ENCODE data around the gene ZNF784.

ZNF784 gene

GRCh38 chr19:55613930-55614710 lies 10.2 kb downstream of the ZNF784 start:
- Histone ChIP-seq H3K36me3 (ENCODE audit: control insufficient read depth in 2 of 2, insufficient read depth in 2 of 2, low read length in 2 of 2) (peaks cover 12 to 20% of the 10 kb centered on the region in 2 donors), H3K4me1 (ENCODE audit: control insufficient read depth in 2 of 2, insufficient read depth in 2 of 2, low read length in 2 of 2) (no peaks in the 10 kb centered on the region), H3K4me3 (ENCODE audit: low read length in 2 of 2) (no peak overlapping the region), H3K9me3 (ENCODE audit: control insufficient read depth in 2 of 2, low read length in 2 of 2) (no peaks in the 10 kb centered on the region), H3K9ac (ENCODE audit: low read depth in 1 of 2, low read length in 2 of 2) (no peak overlapping the region), H3K27me3 (ENCODE audit: control insufficient read depth in 2 of 2, insufficient read depth in 2 of 2, low read length in 2 of 2) (no peaks in the 10 kb centered on the region), H3K27ac (ENCODE audit: low read depth in 2 of 2, low read length in 2 of 2) (no peak overlapping the region)

DNA sequence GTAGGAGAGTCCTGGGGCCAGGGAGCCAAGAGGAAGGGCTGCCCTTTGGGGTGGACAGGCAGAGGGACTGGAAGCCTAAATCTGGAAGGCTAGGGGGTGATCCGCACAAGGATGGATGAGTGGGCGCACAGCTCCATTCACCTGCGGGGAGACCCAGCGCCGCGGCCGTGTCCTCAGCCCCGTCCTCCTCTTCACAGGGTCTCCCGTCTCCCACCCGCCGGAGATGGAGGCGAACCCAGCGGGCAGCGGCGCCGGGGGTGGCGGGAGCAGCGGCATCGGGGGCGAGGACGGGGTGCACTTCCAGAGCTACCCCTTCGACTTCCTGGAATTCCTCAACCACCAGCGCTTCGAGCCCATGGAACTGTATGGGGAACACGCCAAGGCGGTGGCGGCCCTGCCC lies 11.0 kb downstream of the ZNF784 start:
- H3K4me3 ChIP-seq (ENCODE audit: low read length in 2 of 2), result no peak overlapping the region
- H3K4me1 ChIP-seq (ENCODE audit: control insufficient read depth in 2 of 2, insufficient read depth in 2 of 2, low read length in 2 of 2), result no peaks in the 10 kb centered on the region
- H3K9me3 ChIP-seq (ENCODE audit: control insufficient read depth in 2 of 2, low read length in 2 of 2), result no peaks in the 10 kb centered on the region
- no peaks in the 10 kb centered on the region for H3K27me3 ChIP-seq (ENCODE audit: control insufficient read depth in 2 of 2, insufficient read depth in 2 of 2, low read length in 2 of 2)
- H3K9ac ChIP-seq (ENCODE audit: low read depth in 1 of 2, low read length in 2 of 2), result no peak overlapping the region
- peaks cover 12 to 20% of the 10 kb centered on the region in 2 donors for H3K36me3 ChIP-seq (ENCODE audit: control insufficient read depth in 2 of 2, insufficient read depth in 2 of 2, low read length in 2 of 2)
- H3K27ac ChIP-seq (ENCODE audit: low read depth in 2 of 2, low read length in 2 of 2), result no peak overlapping the region

- peaks cover 8 to 16% of the 10 kb centered on the region in 2 donors for H3K36me3 ChIP-seq (ENCODE audit: control insufficient read depth in 2 of 2, insufficient read depth in 2 of 2, low read length in 2 of 2)
Measured at GRCh38 chr19:55611983-55612645, 12.3 kb downstream of the ZNF784 start.

DNA sequence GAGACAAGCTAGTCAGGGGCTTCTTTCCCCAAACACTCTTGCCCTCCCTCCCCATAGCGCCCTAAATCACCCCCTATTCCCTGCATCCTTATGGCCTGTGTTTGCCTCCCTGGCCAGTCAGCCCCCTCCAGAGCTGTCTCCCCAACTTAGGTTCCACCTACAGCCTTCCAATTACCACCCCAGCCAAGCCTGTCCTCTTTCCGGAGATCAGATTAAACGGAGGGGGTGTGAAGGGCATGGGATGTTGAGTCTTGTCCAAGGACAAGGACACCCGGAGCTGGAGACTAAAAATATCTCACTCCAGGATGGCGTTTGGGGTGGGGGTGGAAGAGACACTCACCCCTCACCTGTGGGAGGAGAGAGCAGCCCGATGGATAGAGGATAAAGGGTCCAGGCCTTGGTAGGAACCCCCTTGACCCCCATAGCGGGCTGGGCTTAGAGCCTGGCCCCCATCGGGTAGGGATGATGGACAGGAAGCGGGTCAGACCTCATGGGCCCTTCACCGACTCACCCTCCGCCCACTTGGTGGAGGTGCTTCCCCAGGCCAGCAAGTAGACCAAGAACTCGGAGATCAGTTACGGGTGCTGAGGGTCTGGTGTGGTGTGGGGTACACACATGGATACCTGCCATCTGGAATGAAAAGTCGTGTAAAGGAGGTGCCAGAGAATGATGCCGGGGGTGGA lies 12.9 kb downstream of the ZNF784 start:
- H3K27ac ChIP-seq (ENCODE audit: low read depth in 2 of 2, low read length in 2 of 2), result no peak overlapping the region
- peaks cover 5% of the 10 kb centered on the region in 2 donors for H3K4me1 ChIP-seq (ENCODE audit: control insufficient read depth in 2 of 2, insufficient read depth in 2 of 2, low read length in 2 of 2)
- H3K27me3 ChIP-seq (ENCODE audit: control insufficient read depth in 2 of 2, insufficient read depth in 2 of 2, low read length in 2 of 2), result no peaks in the 10 kb centered on the region
- peaks cover 4 to 16% of the 10 kb centered on the region in 2 donors for H3K36me3 ChIP-seq (ENCODE audit: control insufficient read depth in 2 of 2, insufficient read depth in 2 of 2, low read length in 2 of 2)
- H3K9ac ChIP-seq (ENCODE audit: low read depth in 1 of 2, low read length in 2 of 2), result no peak overlapping the region
- H3K4me3 ChIP-seq (ENCODE audit: low read length in 2 of 2), result no peak overlapping the region
- no peaks in the 10 kb centered on the region for H3K9me3 ChIP-seq (ENCODE audit: control insufficient read depth in 2 of 2, low read length in 2 of 2)

More at GRCh38 chr19:55611983-55612645, 12.3 kb downstream of the ZNF784 start:
- Histone ChIP-seq H3K4me3 (ENCODE audit: low read length in 2 of 2) (no peak overlapping the region), H3K9ac (ENCODE audit: low read depth in 1 of 2, low read length in 2 of 2) (no peak overlapping the region), H3K4me1 (ENCODE audit: control insufficient read depth in 2 of 2, insufficient read depth in 2 of 2, low read length in 2 of 2) (no peaks in the 10 kb centered on the region), H3K9me3 (ENCODE audit: control insufficient read depth in 2 of 2, low read length in 2 of 2) (no peaks in the 10 kb centered on the region), H3K27me3 (ENCODE audit: control insufficient read depth in 2 of 2, insufficient read depth in 2 of 2, low read length in 2 of 2) (no peaks in the 10 kb centered on the region), H3K27ac (ENCODE audit: low read depth in 2 of 2, low read length in 2 of 2) (no peak overlapping the region)

DNA sequence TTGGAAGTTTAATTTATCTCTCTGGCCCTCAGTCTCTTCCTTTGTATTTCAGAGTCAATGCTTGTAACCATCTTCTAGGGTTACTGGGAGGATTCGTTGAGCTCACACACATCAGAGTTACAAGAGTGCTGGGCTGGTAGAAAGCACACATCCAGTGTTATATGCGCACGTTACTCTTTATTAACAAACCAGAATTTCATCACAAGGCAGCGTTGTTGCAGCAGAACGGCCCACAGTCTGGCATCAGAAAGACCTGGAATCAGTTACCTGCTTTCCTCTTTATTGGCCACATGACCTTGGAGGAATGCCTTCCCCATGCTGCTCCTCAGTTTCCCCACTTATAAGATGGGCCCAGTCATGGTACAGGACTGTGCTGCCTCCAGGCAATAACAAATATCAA lies 15.0 kb downstream of the ZNF784 start:
- Histone ChIP-seq H3K9me3 (ENCODE audit: control insufficient read depth in 2 of 2, low read length in 2 of 2) (no peaks in the 10 kb centered on the region), H3K27me3 (ENCODE audit: control insufficient read depth in 2 of 2, insufficient read depth in 2 of 2, low read length in 2 of 2) (no peaks in the 10 kb centered on the region), H3K27ac (ENCODE audit: low read depth in 2 of 2, low read length in 2 of 2) (no peak overlapping the region), H3K9ac (ENCODE audit: low read depth in 1 of 2, low read length in 2 of 2) (no peak overlapping the region), H3K4me3 (ENCODE audit: low read length in 2 of 2) (no peak overlapping the region), H3K36me3 (ENCODE audit: control insufficient read depth in 2 of 2, insufficient read depth in 2 of 2, low read length in 2 of 2) (peaks cover 0 to 8% of the 10 kb centered on the region in 2 donors), H3K4me1 (ENCODE audit: control insufficient read depth in 2 of 2, insufficient read depth in 2 of 2, low read length in 2 of 2) (peaks cover 17 to 18% of the 10 kb centered on the region in 2 donors)

DNA sequence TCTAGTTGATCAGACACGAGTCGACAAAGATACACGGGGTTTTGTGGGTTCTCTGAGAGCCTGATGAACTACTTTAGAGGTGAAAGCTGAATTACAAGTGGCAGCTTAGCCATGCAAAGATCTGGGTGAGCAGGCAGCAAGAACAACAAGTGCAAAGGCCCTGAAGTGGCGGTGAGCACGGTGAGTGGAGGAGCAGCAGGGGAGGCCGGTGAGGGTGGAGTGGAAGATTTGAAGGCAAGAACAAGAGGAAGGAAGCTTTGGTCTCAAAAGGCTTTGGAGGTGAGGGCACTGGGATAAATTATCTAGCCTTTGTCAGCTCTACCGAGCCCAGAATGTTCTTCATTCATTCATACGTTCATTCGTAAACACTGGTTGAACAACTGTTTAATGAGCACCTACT lies 17.5 kb downstream of the ZNF784 start:
- peaks cover 0 to 8% of the 10 kb centered on the region in 2 donors for H3K36me3 ChIP-seq (ENCODE audit: control insufficient read depth in 2 of 2, insufficient read depth in 2 of 2, low read length in 2 of 2)
- peak overlapping the region in 1 of 2 donors; percentile 92 for H3K27ac ChIP-seq (ENCODE audit: low read depth in 2 of 2, low read length in 2 of 2)
- peaks cover 17 to 21% of the 10 kb centered on the region in 2 donors for H3K4me1 ChIP-seq (ENCODE audit: control insufficient read depth in 2 of 2, insufficient read depth in 2 of 2, low read length in 2 of 2)
- H3K9me3 ChIP-seq (ENCODE audit: control insufficient read depth in 2 of 2, low read length in 2 of 2), result no peaks in the 10 kb centered on the region
- H3K27me3 ChIP-seq (ENCODE audit: control insufficient read depth in 2 of 2, insufficient read depth in 2 of 2, low read length in 2 of 2), result no peaks in the 10 kb centered on the region
- H3K4me3 ChIP-seq (ENCODE audit: low read length in 2 of 2), result peak overlapping the region; percentile 90 to 91
- H3K9ac ChIP-seq (ENCODE audit: low read depth in 1 of 2, low read length in 2 of 2), result peak overlapping the region in 1 of 2 donors; percentile 75

DNA sequence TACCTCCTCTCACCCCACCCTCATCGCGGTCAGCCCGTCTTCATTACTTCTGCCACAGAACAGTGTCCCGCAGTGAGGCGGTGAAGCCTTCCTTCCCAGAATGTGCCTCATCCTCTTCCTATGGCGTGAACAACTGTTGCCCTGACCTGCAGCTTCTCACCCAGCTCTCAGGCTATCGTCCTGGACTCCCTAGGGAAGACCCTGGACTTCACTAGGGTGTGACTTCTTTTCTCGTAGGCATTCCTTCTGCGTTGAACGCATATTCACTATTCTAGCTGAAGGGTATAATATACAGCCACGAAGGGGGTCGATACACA lies 17.9 kb downstream of the ZNF784 start:
- Histone ChIP-seq H3K9me3 (ENCODE audit: control insufficient read depth in 2 of 2, low read length in 2 of 2) (no peaks in the 10 kb centered on the region), H3K9ac (ENCODE audit: low read depth in 1 of 2, low read length in 2 of 2) (peak overlapping the region; percentile 75 to 89), H3K27me3 (ENCODE audit: control insufficient read depth in 2 of 2, insufficient read depth in 2 of 2, low read length in 2 of 2) (no peaks in the 10 kb centered on the region), H3K27ac (ENCODE audit: low read depth in 2 of 2, low read length in 2 of 2) (peak overlapping the region; percentile 92 to 93), H3K36me3 (ENCODE audit: control insufficient read depth in 2 of 2, insufficient read depth in 2 of 2, low read length in 2 of 2) (peaks cover 0 to 8% of the 10 kb centered on the region in 2 donors), H3K4me1 (ENCODE audit: control insufficient read depth in 2 of 2, insufficient read depth in 2 of 2, low read length in 2 of 2) (peaks cover 17 to 21% of the 10 kb centered on the region in 2 donors), H3K4me3 (ENCODE audit: low read length in 2 of 2) (peak overlapping the region; percentile 90 to 91)

DNA sequence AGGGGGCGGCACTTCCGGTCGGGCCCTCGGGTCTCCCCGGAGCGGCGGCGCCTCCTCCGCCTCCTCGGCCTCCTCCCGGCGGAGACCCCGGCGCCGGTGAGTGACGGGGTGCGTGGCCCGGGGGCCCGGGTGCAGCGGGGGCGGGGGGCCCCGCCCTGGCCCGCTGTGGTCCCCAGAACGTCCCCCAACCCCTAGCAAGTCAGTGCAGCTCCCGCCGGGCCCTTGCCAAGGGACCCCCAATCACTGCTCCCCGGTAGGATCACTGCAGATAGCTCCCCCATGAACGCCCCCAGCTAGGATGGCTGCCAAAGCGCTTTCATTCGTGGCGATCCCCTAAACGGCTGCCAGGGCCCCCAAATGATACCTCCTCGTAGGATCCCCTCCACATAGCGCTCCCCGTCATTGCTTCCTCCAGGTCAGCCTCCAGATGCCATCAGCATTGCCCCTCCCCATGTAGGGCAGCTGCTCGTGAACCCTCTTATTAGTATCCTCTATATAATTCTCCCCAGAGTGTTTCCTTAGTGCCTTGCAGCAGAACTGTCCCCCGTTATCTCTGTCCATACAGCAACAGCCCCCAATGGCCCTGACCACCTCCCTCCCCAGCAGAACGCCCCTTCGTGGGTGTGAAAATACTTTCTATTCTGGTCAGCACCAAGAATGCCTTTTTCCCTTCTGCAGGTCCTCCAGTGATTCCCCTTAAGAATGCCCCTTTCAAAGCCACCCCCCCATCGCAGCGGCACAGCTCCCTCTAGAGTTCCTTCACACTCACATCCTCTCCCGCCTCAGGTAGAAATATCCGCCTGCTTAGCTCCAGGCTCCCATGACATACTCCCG lies 18.5 kb downstream of the ZNF784 start, which contains the start of gene ZNF865:
Gene ZNF865 (plus strand): TSS at position 11 of the 834 bp plus-strand sequence. CDS start 7,972 bp downstream, outside the sequence.
- H3K4me3 ChIP-seq (ENCODE audit: low read length in 2 of 2), result peak within 1 kb of the TSS; percentile 90 to 91
- H3K9ac ChIP-seq (ENCODE audit: low read depth in 1 of 2, low read length in 2 of 2), result peak within 1 kb of the TSS; percentile 75 to 89
- H3K36me3 ChIP-seq (ENCODE audit: control insufficient read depth in 2 of 2, insufficient read depth in 2 of 2, low read length in 2 of 2), result peaks cover 0 to 8% of the 10 kb centered on the region in 2 donors
- peaks cover 21 to 26% of the 10 kb centered on the region in 2 donors for H3K4me1 ChIP-seq (ENCODE audit: control insufficient read depth in 2 of 2, insufficient read depth in 2 of 2, low read length in 2 of 2)
- H3K27me3 ChIP-seq (ENCODE audit: control insufficient read depth in 2 of 2, insufficient read depth in 2 of 2, low read length in 2 of 2), result no peaks in the 10 kb centered on the region
- H3K9me3 ChIP-seq (ENCODE audit: control insufficient read depth in 2 of 2, low read length in 2 of 2), result no peaks in the 10 kb centered on the region
- H3K27ac ChIP-seq (ENCODE audit: low read depth in 2 of 2, low read length in 2 of 2), result peak within 1 kb of the TSS; percentile 92 to 93

DNA sequence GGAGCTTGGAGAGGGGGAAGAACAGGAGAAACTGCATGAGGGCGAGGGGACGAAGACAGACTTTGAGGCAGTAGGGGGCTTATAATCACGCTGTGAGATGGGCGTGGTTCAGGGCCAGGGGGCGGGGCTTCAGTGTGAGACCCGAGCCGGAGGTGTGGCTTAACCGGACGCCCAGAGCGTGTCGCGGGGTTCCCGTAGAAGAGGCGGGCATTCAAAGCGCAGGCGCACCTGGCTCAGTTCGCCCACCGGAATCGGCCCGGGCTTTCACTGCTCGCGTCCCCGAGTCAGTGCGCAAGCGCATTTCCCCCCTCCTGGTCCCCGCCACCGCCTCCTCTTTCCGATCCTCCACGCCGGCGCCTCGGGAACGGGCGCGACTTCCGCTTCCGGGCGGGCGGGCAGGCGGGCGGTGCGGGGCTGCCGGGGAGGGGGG lies 19.1 kb downstream of the ZNF784 start:
- Histone ChIP-seq H3K27me3 (ENCODE audit: control insufficient read depth in 2 of 2, insufficient read depth in 2 of 2, low read length in 2 of 2) (no peaks in the 10 kb centered on the region), H3K4me1 (ENCODE audit: control insufficient read depth in 2 of 2, insufficient read depth in 2 of 2, low read length in 2 of 2) (peaks cover 24 to 28% of the 10 kb centered on the region in 2 donors), H3K36me3 (ENCODE audit: control insufficient read depth in 2 of 2, insufficient read depth in 2 of 2, low read length in 2 of 2) (peaks cover 0 to 8% of the 10 kb centered on the region in 2 donors), H3K9ac (ENCODE audit: low read depth in 1 of 2, low read length in 2 of 2) (peak overlapping the region; percentile 63 to 68), H3K27ac (ENCODE audit: low read depth in 2 of 2, low read length in 2 of 2) (peak overlapping the region; percentile 92 to 93), H3K9me3 (ENCODE audit: control insufficient read depth in 2 of 2, low read length in 2 of 2) (no peaks in the 10 kb centered on the region), H3K4me3 (ENCODE audit: low read length in 2 of 2) (peak overlapping the region; percentile 90 to 91)
